IPS-18a (cell line): ENCODE data around the gene ATAD3A.
"Not testable (repeated sequence)": the region's sequence is repeated elsewhere in the genome, so short reads cannot be mapped to it uniquely, and the experiment has no call there.

Experiments used
- H3K27ac ChIP-seq: one replicate; pipeline ENCODE4 v1.5.1; 2013; ENCODE audit warnings: low read length
- H3K27me3 ChIP-seq: one replicate; pipeline ENCODE4 v1.6.1; 2013; ENCODE audit warnings: mild to moderate bottlenecking, low read length; ENCODE audit not compliant: control insufficient read depth, insufficient read depth
- H3K36me3 ChIP-seq: one replicate; pipeline ENCODE4 v1.6.1; 2013; ENCODE audit warnings: low read depth, low read length; ENCODE audit not compliant: control insufficient read depth
- H3K4me1 ChIP-seq: one replicate; pipeline ENCODE4 v1.6.1; 2013; ENCODE audit warnings: low read depth, low read length; ENCODE audit not compliant: control insufficient read depth
- H3K4me3 ChIP-seq: one replicate; pipeline ENCODE4 v1.5.1; 2013; ENCODE audit warnings: low read length
- H3K9ac ChIP-seq: one replicate; pipeline ENCODE4 v1.6.1; 2013; ENCODE audit warnings: mild to moderate bottlenecking, low read length, moderate library complexity
- H3K9me3 ChIP-seq: one replicate; pipeline ENCODE4 v1.6.1; 2013; ENCODE audit warnings: low read depth, low read length; ENCODE audit not compliant: control insufficient read depth

The ATAD3A gene

GRCh38 chr1:1527092-1527816, 15.3 kb downstream of the ATAD3A start:
- no peak overlapping the region for H3K4me3 ChIP-seq
- H3K27ac ChIP-seq = no peak overlapping the region
- H3K4me1 ChIP-seq = no peaks in the 10 kb centered on the region
- H3K9ac ChIP-seq = no peak overlapping the region
- H3K27me3 ChIP-seq = no peaks in the 10 kb centered on the region
- H3K9me3 ChIP-seq = no peaks in the 10 kb centered on the region
- peaks cover 22% of the 10 kb centered on the region for H3K36me3 ChIP-seq

GRCh38 chr1:1528301-1529267, 16.6 kb downstream of the ATAD3A start:
- Histone ChIP-seq H3K4me1 (no peaks in the 10 kb centered on the region), H3K9ac (no peak overlapping the region), H3K27ac (no peak overlapping the region), H3K27me3 (no peaks in the 10 kb centered on the region), H3K9me3 (no peaks in the 10 kb centered on the region), H3K4me3 (no peak overlapping the region), H3K36me3 (peaks cover 22% of the 10 kb centered on the region)

- H3K27ac ChIP-seq = no peak overlapping the region
- no peaks in the 10 kb centered on the region for H3K4me1 ChIP-seq
- H3K9me3 ChIP-seq = no peaks in the 10 kb centered on the region
- H3K27me3 ChIP-seq = no peaks in the 10 kb centered on the region
- H3K9ac ChIP-seq = no peak overlapping the region
- no peak overlapping the region for H3K4me3 ChIP-seq
- H3K36me3 ChIP-seq = peaks cover 22% of the 10 kb centered on the region
Measured at GRCh38 chr1:1529321-1529720, 17.4 kb downstream of the ATAD3A start.

GRCh38 chr1:1529936-1530335, 18.0 kb downstream of the ATAD3A start:
- Histone ChIP-seq H3K27ac (no peak overlapping the region), H3K9me3 (no peaks in the 10 kb centered on the region), H3K4me3 (no peak overlapping the region), H3K36me3 (peaks cover 22% of the 10 kb centered on the region), H3K9ac (no peak overlapping the region), H3K4me1 (no peaks in the 10 kb centered on the region), H3K27me3 (no peaks in the 10 kb centered on the region)

GRCh38 chr1:1531947-1532346, 20.0 kb downstream of the ATAD3A start:
- Histone ChIP-seq H3K4me1 (no peaks in the 10 kb centered on the region), H3K9me3 (no peaks in the 10 kb centered on the region), H3K27me3 (no peaks in the 10 kb centered on the region), H3K36me3 (peaks cover 15% of the 10 kb centered on the region), H3K4me3 (no peak overlapping the region), H3K27ac (no peak overlapping the region), H3K9ac (no peak overlapping the region)

GRCh38 chr1:1533176-1533893, 21.4 kb downstream of the ATAD3A start:
- not testable (repeated sequence) for H3K4me3 ChIP-seq, H3K9me3 ChIP-seq, H3K9ac ChIP-seq, H3K27me3 ChIP-seq, H3K36me3 ChIP-seq, H3K4me1 ChIP-seq, H3K27ac ChIP-seq

GRCh38 chr1:1533894-1534291, 21.9 kb downstream of the ATAD3A start:
- not testable (repeated sequence) for H3K9ac ChIP-seq, H3K4me3 ChIP-seq, H3K9me3 ChIP-seq, H3K27ac ChIP-seq, H3K36me3 ChIP-seq, H3K27me3 ChIP-seq, H3K4me1 ChIP-seq

GRCh38 chr1:1534401-1535154, 22.6 kb downstream of the ATAD3A start:
- no peak overlapping the region for H3K9ac ChIP-seq
- no peak overlapping the region for H3K4me3 ChIP-seq
- H3K27ac ChIP-seq = no peak overlapping the region
- H3K4me1 ChIP-seq = no peaks in the 10 kb centered on the region
- peaks cover 2% of the 10 kb centered on the region for H3K36me3 ChIP-seq
- H3K9me3 ChIP-seq = no peaks in the 10 kb centered on the region
- H3K27me3 ChIP-seq = no peaks in the 10 kb centered on the region

GRCh38 chr1:1535201-1536018, 23.4 kb downstream of the ATAD3A start:
- no peak overlapping the region for H3K27ac ChIP-seq
- H3K27me3 ChIP-seq = no peaks in the 10 kb centered on the region
- H3K9ac ChIP-seq = no peak overlapping the region
- H3K36me3 ChIP-seq = no peaks in the 10 kb centered on the region
- H3K4me3 ChIP-seq = no peak overlapping the region
- no peaks in the 10 kb centered on the region for H3K9me3 ChIP-seq
- H3K4me1 ChIP-seq = no peaks in the 10 kb centered on the region

- no peak overlapping the region for H3K9ac ChIP-seq
- H3K27ac ChIP-seq = no peak overlapping the region
Measured at GRCh38 chr1:1536019-1536937, 24.3 kb downstream of the ATAD3A start.

More at GRCh38 chr1:1536019-1536937, 24.3 kb downstream of the ATAD3A start:
- no peaks in the 10 kb centered on the region for H3K36me3 ChIP-seq
- no peaks in the 10 kb centered on the region for H3K4me1 ChIP-seq
- no peaks in the 10 kb centered on the region for H3K9me3 ChIP-seq
- H3K27me3 ChIP-seq = no peaks in the 10 kb centered on the region
- no peak overlapping the region for H3K4me3 ChIP-seq
